Measurements from ENCODE around the gene TTLL12. TPM values are rescaled to one million over a fixed set of nuclear protein-coding genes. Genes with fewer than 3 reads are reported as not detected.

TTLL12 gene
- total and polyA plus RNA-seq, 2 of the 8 experiments (the other 6 are each of a cell fraction or from before 2014, with no cell fraction given) = 101 to 124 TPM

DNA sequence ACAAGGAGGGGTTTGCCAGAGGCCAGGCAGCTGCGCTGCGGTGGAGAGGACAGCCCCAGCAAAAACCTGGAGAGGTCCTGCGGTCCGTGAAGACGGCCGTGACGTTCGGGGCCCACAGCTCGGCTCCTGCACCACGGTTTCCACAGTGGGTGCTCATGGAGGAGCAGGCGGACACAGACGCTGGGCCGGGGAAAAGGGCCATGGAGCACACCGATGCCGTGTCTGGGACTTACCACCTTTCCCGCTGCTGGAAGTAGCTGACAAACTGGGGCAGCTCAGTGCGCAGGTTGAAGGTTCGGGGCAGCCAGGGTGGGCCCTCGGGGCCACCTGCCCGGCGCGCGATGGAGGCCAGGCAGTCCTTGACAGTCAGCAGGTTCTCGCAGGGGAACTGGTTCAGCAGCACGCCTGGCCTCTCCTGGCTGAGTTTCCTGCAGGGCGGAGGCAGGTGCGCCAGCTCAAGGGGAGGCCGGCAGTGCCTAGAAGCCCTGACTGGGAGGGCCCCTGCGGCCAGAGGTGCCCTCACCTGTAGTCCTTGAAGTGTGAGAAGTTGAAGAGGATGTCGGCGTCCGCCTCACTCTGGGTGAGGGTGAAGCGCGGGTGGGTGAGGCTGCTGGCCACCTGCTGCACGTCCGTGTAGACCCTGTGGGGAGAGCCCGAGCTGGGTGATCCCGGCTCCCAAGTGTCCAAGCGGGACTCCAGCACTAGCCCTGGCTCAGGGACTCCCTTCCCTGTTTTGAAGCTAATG lies 12.8 kb downstream of the TTLL12 start:
- no peak overlapping the region for H3K14ac ChIP-seq (ENCODE audit: insufficient read length)
- no peak overlapping the region for H2BK12ac ChIP-seq (ENCODE audit: low read depth, low read length)
- TF ChIP-seq, protein P1, sequence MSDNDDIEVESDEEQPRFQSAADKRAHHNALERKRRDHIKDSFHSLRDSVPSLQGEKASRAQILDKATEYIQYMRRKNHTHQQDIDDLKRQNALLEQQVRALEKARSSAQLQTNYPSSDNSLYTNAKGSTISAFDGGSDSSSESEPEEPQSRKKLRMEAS (IDR thresholded peaks at IDR 0.05) = no peak
- no peak for TF ChIP-seq SP4 (IDR thresholded peaks at IDR 0.05; ENCODE audit: low read length)
- TF ChIP-seq JUND (IDR thresholded peaks at IDR 0.05; ENCODE audit: low read length) = no peak
- no peak for TF ChIP-seq TAF1 (IDR thresholded peaks at IDR 0.05; ENCODE audit: low read depth, low read length)
- no peak for TF ChIP-seq HDAC6 (IDR thresholded peaks at IDR 0.05; ENCODE audit: low read depth, low read length)
- no peak for TF ChIP-seq POLR2AphosphoS5 (IDR thresholded peaks at IDR 0.05; ENCODE audit: low read depth, low read length)
- TF ChIP-seq POLR2A (IDR thresholded peaks at IDR 0.05; ENCODE audit: control extremely low read depth in 1 of 2, low read depth in 2 of 2, low read length in 2 of 2) = no peak
- TF ChIP-seq CHD2 (IDR thresholded peaks at IDR 0.05; ENCODE audit: low read length) = no peak
- TF ChIP-seq SP1 (IDR thresholded peaks at IDR 0.05; ENCODE audit: low read depth, low read length) = no peak
- no peak for TF ChIP-seq BRCA1 (IDR thresholded peaks at IDR 0.05; ENCODE audit: low read depth, low read length)
- TF ChIP-seq TAF7 (optimal IDR thresholded peaks at IDR 0.05; ENCODE audit: borderline replicate concordance, low read depth, low read length) = no peak
- TF ChIP-seq GTF2F1 (IDR thresholded peaks at IDR 0.05; ENCODE audit: borderline replicate concordance, low read depth, low read length) = no peak
- no peak for TF ChIP-seq SUZ12 (IDR thresholded peaks at IDR 0.05; ENCODE audit: low read length)
- no peak for TF ChIP-seq BACH1 (IDR thresholded peaks at IDR 0.05; ENCODE audit: low read length)
- TF ChIP-seq CTBP2 (IDR thresholded peaks at IDR 0.05; ENCODE audit: borderline replicate concordance, insufficient read depth, insufficient read length, low read length) = no peak

More for the DNA sequence above, 12.8 kb downstream of the TTLL12 start:
- Histone ChIP-seq H3K4me1 (replicated peaks in 1 of 4; ENCODE audit: control insufficient read depth in 3 of 4, insufficient read depth in 4 of 4, low read length in 3 of 4) (no peaks in the 10 kb centered on the region), H2BK120ac (replicated peaks; ENCODE audit: low read depth, low read length) (no peak overlapping the region), H2AK5ac (ENCODE audit: low read depth, low read length) (no peak overlapping the region), H2AFZ (ENCODE audit: low read length) (no peak overlapping the region), H2BK15ac (ENCODE audit: low read length) (no peak overlapping the region), H3K79me1 (ENCODE audit: low read depth, low read length) (no peaks in the 10 kb centered on the region), H3K23ac (ENCODE audit: insufficient read length) (no peak overlapping the region), H3K4me3 (ENCODE audit: extremely low read depth in 1 of 4, insufficient read depth in 2 of 4, low read depth in 3 of 4, low read length in 4 of 4) (no peak overlapping the region), H3K23me2 (ENCODE audit: low read depth, low read length) (no peaks in the 10 kb centered on the region), H3K36me3 (ENCODE audit: control insufficient read depth in 2 of 4, insufficient read depth in 4 of 4, low read length in 3 of 4) (peaks cover 31 to 68% (median 65%) of the 10 kb centered on the region in 4 experiments), H4K20me1 (replicated peaks in 1 of 2; ENCODE audit: control insufficient read depth in 1 of 2, insufficient read depth in 2 of 2, low read length in 2 of 2) (peaks cover 7 to 15% of the 10 kb centered on the region in 2 experiments), H3K18ac (ENCODE audit: extremely low read depth, low read length) (no peak overlapping the region), H2BK5ac (ENCODE audit: low read depth, low read length) (no peak overlapping the region), H3K4me2 (ENCODE audit: insufficient read depth in 1 of 2, low read depth in 2 of 2, low read length in 2 of 2) (no peak overlapping the region), H4K5ac (ENCODE audit: insufficient read length, low read depth, low read length) (no peak overlapping the region), H4K8ac (ENCODE audit: extremely low read depth, insufficient read depth, low read length) (no peak overlapping the region), H3K9ac (replicated peaks in 1 of 4; ENCODE audit: extremely low read depth in 1 of 4, low read depth in 3 of 4, low read length in 3 of 4) (no peak overlapping the region), H2BK20ac (ENCODE audit: low read length) (no peak overlapping the region), H3K56ac (replicated peaks; ENCODE audit: insufficient read length, low read depth, low read length) (no peak overlapping the region), H3K27ac (ENCODE audit: low read depth, low read length) (no peak overlapping the region), H3K27me3 (replicated peaks in 1 of 4; ENCODE audit: control insufficient read depth in 3 of 4, extremely low read depth in 1 of 4, insufficient read depth in 3 of 4, low read length in 3 of 4) (no peaks in the 10 kb centered on the region), H3K4ac (replicated peaks; ENCODE audit: insufficient read length, low read depth, low read length) (no peak overlapping the region), H4K91ac (replicated peaks; ENCODE audit: insufficient read length, low read length) (no peak overlapping the region), H3K9me3 (ENCODE audit: insufficient read depth in 2 of 2, low read depth in 1 of 2, low read length in 1 of 2) (no peaks in the 10 kb centered on the region), H3K79me2 (ENCODE audit: control insufficient read depth in 1 of 2, insufficient read depth in 2 of 2, low read length in 2 of 2) (no peaks in the 10 kb centered on the region)
- ChIA-PET CTCF (ENCODE audit: partially characterized antibody) (interaction anchor here (1.3 to 1.4 kb wide), 2 partner anchors 10 to 526 kb away, joined by 3 read pairs; no protein-coding TSS in a partner anchor), POLR2A (ENCODE audit: partially characterized antibody) (interaction anchor here (0.6 to 1.8 kb wide), 6 partner anchors 9 to 559 kb away, joined by 3 to 5 read pairs (median 3); partner anchors contain the start of gene POLDIP3)
- 95% methylated on average over 37 of the region's 39 CpGs; no CpG with 5 or more reads in 1 of the 2 experiments for WGBS, 2 experiments (ENCODE audit: extremely low coverage in 1 of 2, insufficient coverage in 1 of 2, insufficient read length in 1 of 2, insufficient replicate concordance in 2 of 2, low coverage in 1 of 2, low lambda C conversion rate in 2 of 2, missing lambda C conversion rate in 1 of 2)
- DNase-seq (ENCODE audit: low read depth in 1 of 2, low spot score in 2 of 2) = no peak
- no peak for FAIRE-seq
